Hematopoietic multipotent progenitor cell treated with erythropoietin and hydrocortisone succinate and interleukin-3 and kit ligand, for 15 days (in vitro differentiated cells): Measurements from ENCODE around the gene SLC12A8.

Experiments
- DNase-seq: peaks from one replicate; pipeline ENCODE4 v3.0.0-alpha.2; 2015; ENCODE audit warnings: low spot score

The SLC12A8 gene

DNA sequence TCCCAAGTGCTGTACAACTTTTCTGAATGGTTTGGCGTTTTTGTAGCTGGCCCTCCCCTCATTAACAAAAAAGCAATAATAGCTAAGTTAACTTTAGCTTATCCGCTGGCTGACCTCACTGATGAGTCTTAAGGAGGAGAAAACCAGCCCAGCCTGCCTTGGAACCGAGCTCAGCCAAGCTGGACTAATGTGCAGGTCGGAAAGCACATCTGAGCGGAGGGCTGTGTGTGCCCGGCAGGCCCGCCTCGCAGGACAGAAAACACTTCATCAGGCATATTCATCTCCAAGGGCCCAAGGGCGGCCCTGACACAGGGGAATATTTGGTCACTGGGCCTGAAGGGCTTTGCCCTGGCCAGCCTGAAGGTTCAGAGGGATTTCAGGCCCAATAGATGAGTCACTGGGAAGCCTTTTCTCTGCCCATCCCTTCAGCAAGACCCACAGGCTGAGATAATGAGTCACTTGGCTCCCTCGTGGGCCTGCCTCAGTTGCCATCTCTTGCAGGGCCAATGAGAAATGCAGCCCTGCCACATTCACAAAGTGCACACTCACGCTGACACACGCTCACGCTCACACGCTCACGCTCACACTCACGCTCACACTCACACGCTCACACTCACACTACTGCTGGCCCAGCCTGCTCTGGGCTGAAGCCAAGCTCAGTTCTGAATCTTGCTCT lies 75.1 kb downstream of the SLC12A8 start:
- DNase-seq, result no peak

DNA sequence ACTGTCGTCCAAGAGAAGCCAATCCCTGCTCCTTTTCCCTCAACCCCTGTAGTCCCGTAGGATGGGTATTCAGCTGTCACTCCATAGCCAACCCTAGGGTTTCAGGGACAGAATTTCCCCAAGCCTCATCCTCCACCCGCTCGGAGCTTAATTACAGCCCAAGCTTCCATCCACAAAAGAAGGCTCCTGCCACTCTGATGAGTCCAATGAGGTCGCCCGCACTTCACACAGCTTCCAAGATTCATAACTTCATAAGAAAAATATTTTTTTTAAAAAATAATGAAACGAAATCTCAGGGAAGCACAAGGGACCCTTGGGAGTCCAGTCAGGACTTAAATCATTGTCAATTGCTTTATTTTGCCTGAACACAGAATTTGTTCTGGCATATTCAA lies 75.6 kb downstream of the SLC12A8 start:
- DNase-seq, result no peak

DNA sequence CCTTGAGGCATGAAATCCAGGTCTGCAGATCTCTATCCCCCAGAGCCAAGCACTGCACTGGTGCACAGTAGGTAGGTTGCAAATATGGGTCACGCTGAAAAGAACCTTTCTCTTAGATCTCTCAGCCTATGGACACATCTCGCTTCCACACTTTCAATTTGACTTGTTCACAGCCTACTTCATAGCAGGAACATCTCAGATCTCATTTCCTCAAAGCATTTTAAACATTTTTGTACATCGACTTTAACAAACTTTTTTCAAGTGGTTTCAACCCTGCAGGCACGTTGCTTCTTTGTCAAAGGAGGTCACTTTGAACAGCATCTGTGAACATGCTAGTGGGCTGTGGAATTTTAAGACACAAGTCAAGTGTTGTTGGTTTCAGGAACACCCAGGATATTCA lies 76.0 kb downstream of the SLC12A8 start:
- no peak for DNase-seq

DNA sequence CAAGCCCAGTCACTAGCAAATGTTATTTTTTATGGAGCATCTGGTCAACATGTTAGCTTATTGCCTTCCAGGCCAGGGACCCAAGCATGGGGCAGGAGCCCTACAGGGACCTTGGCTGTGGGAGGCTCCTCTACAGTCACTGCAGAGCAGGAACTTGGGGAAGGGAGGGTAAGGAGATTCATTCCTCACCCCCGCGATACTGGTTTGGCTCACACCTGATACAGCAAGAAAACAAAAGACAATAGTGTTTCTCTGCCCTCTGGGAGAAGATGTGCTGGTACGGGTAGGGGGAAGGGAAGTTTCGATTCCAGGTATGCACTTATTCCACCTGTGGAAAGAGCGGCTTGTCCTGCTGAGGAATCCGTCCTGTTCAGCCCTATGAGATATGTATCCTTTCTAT lies 77.6 kb downstream of the SLC12A8 start:
- DNase-seq, result no peak

DNA sequence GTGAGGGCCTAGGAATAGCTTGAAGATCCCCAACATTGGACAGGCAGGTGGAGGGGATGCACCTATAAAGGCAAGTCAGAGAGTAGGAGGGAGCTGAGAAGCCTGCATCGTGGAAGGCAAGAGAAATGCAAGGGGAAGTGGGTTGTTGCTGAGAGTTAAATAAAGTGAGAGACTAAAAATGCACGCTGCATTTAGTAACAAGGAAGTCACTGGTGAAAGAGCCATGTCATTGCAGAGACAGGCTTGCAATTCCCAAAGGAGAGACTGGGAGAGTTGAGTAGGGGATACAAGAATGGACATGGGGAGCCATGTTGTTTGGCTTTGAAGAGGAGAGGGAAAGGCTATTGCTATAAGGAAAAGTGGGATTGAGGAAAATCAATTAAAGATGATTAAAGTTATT lies 79.7 kb downstream of the SLC12A8 start:
- no peak for DNase-seq

DNA sequence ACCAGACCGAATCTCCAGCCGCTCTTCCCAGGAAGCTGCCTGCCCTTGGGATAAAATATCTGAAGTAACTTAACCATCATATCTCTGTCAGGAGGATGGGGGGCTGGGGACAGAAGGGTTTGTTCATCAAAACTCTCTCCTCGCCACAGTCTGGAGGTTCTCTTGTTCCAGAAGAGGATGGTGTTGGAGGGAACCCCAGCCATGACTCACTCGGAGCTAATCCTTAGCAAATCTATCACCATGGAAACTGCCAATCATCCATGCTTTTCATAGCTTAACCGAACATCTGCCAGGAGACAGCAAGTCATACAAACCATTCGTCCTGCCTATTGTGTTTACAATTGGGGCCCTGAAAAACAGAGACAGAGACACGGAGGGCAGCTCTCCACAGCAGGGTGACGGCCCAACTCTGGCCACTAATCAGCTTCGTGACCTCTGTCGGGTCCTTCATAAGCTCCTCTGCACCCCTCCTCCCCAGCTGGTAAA lies 83.0 kb downstream of the SLC12A8 start:
- no peak for DNase-seq

DNA sequence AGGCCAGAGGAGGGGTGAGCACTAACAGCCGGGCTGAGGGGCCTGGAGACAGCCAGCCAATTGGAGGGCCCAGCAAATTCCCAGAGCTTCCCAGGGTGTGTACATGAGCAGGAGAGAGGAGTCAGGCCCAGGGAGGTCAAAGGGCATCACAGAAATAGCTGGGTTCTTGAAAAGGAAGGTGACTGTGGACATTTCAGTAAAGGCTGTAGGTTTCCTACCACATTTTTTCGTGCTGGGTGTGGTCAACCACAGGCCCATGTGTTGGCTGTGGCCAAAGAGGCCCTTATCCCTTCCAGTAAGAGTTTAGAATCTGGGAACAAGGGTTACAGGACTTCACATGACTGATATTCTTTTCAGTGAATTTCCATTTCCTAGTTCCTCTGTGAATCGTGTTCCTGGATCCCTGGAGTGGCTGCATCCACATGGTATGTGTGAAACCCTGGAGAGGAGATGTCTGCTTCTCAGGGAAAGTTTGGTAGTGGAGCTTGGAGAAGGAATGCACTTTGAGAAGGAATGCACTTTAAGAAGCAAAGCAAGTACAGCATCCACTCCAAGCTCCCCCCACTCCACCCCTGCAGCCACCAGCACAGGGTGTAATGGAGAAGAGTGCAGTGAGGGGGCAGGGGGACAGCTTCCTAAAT lies 83.6 kb downstream of the SLC12A8 start:
- no peak for DNase-seq

DNA sequence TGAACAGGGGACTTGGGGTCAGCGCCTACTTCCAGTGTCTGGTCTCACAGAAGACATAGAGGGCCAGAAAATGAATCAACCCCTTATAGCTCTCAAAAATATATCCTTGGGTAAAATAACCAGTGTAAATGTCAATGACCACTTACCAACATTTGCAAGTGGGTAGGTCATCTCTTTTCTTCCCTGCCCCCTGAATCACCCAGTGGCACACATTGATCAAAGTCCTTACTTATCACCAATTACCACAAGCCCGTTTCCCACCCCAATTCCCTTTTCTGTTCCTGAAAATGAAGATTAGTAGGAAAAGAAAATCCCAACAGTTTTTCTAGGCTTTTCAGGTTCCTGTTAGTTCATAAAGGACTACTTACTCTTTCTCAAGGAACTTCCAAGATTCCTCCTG lies 86.2 kb downstream of the SLC12A8 start:
- DNase-seq, result no peak

DNA sequence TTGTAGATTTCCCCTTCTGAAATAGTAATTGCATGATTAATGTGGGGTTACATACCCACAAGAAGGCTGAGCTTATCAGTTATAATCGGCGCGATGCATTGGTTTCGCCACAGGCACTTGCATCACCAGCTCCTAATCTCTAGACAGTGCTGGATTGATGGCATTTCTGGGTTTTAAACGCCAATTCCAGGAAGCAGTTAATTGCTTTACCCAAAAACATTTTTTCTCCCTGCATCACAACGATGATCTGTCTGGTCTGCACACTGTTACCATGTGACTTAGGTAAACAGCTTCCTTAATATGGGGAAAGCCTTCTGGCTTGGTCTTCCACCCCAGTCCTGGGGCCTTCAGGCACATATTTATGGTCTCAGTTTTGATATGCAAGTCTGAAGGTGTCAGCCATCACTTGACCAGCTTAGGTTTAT lies 86.7 kb downstream of the SLC12A8 start:
- DNase-seq, result no peak

DNA sequence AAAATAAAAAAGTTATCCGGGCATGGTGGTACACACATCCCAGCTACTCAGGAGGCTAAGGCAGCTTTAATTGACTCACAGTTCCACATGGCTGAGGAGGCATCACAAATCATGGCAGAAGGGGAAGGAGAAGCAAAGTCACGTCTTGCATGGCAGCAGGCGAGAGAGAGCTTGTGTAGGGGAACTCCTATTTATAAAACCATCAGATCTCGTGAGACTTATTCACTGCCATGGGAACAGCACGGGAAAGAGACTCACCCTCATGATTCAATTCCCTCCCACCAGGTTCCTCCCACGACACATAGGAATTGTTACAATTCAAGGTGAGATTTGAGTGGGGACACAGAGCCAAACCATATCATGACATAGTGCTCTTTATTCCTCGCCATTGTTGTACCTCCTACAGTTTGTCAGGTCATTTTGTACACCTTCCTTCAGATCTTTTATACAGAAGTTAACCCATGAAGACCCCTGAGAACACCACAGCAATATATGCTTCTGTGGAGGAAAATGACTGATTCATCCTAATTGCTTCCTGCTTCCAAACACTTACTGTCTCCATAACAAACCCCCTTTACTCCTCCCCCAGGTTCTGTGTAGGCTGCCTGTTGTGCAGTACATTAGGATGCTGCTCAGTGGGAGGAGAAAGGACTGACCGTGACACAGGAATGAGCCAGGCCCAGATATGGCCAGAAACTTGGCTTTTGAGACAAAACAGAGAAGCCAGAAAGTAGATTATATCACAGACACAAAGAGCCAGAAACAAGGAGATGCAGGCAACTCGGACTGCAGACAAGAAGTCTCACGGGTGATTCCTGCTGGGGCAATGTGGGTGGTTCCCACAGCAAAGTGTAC lies 88.9 kb downstream of the SLC12A8 start:
- no peak for DNase-seq

DNA sequence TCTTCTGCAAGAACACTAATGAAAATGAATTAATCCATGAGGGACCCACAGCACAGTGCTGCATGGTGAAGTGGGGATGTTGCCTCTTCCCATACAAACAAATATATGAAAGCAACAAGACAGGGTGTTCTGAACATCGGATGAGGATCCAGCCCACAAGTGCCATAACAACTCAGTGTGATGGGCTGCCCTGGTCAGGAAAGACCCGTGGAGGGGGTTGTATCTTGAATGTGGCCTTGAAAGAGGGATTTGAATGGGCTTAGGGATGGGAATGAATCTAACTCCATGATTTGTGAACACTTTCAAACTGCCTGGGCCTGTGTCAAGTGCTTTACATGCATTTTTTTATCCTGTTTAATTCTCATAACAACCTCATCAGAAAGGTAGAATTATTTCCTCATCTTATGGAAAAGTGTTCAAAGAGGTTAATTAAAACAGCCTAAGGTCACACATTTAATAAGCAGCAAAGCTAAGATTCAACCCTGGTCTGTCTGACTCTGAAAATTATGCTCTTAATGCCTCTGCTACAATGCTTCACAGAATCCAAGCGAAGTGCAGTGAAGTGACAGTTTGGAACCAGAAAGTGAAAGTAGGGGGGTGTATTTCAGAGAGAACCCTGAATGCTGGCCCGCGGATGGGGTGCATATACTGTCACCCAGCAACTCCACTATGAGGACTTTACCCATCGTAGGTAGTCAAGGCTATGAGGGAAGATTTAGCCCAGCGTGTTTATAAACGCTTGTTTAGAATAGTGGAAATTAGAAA lies 91.1 kb downstream of the SLC12A8 start:
- no peak for DNase-seq

DNA sequence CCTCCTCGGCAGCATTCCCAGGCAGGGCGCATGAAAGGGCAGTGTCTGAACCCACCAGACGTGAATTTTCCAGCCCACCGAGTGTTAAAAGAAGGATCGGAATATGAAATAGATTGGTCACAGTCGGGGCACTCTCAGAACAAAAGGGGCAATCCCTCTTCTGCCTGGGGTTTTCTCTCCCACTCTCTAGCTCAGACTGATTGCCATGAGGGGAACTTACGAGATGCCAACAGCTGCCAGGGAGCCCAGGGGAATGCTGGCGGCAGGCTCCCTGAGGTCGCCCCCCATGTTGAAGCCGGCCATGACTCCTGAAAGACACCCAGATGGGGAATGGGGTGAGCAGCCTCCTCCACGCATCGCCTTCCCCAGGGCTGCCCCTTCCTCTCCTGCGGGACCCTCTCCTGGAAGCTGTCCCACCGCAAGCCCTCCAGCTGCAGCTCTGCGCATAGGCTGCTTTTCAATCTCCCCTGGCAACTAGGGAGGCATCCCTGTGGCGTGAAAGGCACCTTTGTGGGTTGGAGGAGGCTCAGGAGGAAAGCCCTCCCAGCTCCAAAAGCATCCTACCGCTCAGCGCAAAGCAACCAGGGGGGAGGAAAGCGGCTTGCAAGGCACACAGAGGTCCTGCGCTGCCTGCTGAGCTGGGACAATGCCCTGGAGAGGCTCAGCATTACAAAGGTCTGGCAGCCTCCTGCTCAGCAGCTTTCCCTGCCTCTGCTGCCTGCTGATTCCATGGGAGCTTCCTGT lies 92.0 kb downstream of the SLC12A8 start:
- DNase-seq, result no peak

DNA sequence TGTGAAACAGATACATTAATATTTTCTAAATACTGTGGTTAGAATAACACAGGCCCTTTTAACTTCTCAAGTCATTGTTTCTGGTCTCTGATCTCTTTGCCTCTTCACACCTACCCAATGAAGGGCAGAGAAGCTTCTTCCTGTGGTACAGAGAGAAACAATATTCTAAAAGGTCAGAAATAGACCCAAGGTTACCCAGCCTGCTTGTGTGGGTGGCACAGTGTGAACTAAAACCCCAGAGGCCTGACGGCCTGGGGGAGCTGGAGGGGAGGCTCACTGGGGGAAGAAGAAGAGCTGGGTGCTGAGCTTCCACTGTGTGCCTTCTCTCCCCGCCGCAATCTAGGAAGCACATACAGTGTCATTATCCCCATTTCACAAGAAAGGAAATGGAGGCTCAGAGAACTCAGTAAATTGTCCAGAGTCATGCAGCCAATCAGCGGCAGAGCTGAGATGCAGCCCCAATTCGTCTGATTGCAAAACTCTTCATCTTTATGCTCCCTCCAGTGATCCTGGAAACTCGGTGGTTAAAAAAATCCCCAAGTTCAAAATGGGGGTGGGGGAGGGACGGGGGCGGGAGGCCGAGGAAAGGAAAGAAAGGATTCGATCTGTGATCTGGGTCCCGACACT lies 92.7 kb downstream of the SLC12A8 start:
- DNase-seq, result no peak

DNA sequence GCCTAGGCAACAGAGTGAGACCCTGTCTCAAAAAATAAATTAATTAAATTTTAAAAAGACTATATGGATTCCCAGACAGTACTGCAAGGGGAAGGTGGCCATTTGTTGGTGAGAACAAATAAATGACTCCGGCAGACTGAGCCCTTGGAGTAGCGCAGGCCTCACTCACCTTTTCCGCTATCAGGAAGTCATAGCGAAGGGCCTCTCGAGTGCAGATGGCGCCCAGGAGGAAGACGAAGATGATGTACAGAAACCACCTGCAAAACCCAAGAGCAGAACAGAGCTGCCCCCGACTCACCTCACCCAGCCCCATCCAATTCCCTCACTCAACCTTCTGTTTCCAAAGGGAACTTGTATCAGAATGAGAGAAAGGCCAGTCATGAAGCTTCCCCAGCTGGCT lies 93.9 kb downstream of the SLC12A8 start:
- DNase-seq, result no peak

DNA sequence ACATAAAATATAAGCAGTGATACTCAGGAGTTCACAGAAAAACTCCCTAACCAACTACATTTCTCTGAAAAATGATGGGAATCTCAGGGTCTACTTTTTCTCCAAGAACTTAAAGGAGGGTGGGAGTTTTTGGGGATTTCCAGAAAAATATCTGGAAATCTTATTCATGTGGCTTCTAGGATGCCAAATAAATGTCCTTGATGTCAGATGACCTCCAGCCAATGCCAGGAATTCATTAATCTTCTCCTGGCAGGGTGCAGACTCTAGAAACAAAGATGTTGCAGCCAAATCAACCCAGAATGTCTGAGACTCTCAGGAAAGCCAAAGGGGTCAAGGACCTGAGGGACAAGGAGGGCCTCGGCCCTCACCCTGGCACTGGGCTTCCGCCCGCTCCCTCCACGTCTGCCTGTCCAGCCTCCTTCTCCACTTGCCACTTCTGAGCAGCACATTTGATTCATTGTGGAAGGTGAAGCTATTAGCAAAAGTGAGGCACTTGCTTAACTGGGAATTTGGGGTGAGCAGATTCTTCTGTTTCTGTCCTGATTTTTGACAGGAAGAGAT lies 94.8 kb downstream of the SLC12A8 start:
- no peak for DNase-seq

DNA sequence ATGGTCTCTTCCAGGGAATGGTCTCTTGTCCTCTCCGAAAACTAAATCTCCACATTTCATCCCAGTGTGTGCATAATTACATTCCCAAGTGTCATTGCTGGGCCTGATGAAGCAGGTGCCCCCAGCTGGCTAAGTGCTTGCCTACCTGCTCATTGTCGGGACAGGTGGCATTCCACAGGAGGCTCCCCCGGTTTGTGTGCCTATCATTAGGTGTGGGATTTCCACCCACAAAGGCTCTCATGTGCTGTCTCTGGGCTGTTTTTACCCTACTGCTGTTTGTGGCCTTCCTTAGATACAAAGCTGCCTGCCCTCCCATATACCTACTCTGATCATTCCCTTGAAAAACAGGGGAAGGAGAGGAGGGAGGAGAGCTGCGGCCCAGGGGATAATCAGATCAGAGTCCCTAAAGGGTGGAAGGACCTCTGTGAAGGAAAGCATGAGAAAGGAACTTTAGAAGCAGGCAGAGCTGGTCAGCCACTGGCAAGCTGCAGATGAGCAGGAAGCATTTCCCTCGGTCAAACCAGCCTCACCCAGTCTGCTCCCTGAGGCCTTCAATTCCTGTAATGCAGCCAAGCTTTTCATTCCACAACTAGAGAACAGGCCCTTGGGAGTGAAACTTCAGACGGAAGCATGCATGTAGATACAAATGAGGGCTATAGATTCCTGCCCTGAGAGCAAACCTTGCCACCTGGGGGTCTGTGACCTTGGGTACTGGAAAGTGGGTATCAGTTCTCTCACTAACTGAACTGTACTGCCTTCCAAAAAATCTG lies 96.1 kb downstream of the SLC12A8 start:
- DNase-seq, result no peak

DNA sequence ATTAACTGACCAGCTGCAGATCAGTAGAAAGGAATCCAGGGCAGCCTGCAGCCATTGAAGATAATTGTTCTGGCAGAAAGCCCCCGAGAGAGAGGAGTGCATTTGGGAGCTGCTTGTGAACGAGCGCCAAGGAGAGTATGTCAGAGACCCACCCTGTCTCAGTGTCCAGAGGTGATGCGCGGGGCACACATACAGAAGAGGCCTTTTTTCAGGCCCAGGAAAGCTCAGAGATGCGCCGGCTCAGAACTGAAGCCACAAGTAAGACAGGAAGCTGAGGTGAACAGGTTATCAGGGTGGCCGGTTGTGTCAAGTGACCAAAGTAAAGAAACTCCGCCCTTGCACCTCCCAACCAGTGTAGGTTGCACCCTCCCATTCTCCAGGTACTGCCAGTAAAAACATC lies 96.9 kb downstream of the SLC12A8 start:
- no peak for DNase-seq

DNA sequence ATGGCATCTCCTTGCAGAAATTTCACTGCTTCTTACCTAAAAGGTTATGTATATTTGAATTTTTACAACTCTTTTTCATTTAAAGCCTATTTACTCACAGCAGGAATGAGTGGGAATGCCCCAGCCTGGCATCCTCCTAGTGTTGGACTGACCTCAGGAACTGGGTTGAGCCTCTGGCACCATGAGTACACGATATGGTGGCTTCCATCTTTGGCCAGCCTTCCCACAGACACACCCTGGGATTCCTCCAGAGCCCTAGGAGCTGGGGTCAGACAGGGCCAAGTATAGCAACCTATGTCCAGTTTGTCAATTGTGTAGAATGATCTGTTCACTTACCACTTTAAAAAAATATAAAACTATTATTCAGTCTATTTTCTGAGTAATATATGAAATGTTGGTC lies 99.6 kb downstream of the SLC12A8 start:
- DNase-seq, result no peak

DNA sequence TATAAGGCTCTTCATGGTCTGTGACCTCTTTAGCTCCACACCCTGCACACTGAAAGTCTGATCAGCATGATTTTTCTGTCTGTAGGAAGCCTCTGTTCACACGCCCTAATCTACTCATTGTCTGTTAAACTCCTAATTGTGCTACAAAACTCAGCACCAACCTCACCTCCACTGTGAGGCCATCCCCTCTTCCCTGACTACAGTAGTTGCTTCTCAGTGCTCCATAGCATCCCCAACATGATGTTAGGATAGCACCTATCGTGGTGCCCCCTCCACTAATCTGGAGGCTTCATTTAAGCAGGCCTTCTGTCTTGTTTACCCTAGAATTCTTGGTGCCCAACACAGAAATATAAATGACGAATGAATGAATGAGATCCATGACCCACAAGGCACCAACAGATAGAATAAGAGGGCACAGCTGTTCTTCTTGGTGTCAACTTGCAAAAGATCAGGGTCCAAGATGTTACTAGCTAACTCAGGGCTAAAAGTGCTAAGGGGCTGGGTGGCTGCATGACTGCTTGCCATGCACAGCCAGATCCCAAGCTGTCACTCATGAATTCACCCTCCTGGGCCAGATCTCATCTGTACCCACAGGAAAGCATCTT lies 101.6 kb downstream of the SLC12A8 start:
- DNase-seq, result no peak
